WTC11 (cell line): Measurements from ENCODE around the gene MCOLN1. TPM values are rescaled to one million over a fixed set of nuclear protein-coding genes. Genes with fewer than 3 reads are reported as not detected.

Experiments used
- ATAC-seq: fragments of 200-7000 bp; cut with Tn5 transposase; 2 replicates; pipeline ENCODE4 v1.10.0; 2021; ENCODE audit warnings: mild to moderate bottlenecking, moderate library complexity
- CTCF ChIA-PET: fragments of 300-600 bp; sonication (Branson Sonifier 250); formaldehyde crosslinking; loops from one replicate; lab custom pipeline; 2021; ENCODE audit warnings: antibody characterized with exemption; lab: Charles Lee
- POLR2A ChIA-PET: fragments of 350-600 bp; sonication (Branson Sonifier 250); formaldehyde crosslinking; loops from one replicate; lab custom pipeline; 2021; ENCODE audit warnings: antibody characterized with exemption; lab: Charles Lee
- DNase-seq: peaks from one replicate; pipeline ENCODE4 v3.0.0; 2021; ENCODE audit warnings: low spot score
- H3K27ac Mint-ChIP-seq: 2 replicates; pipeline ENCODE4 v1.8.0; 2021; ENCODE audit warnings: mixed read lengths
- H3K27me3 Mint-ChIP-seq: 2 replicates; pipeline ENCODE4 v1.8.0; 2021; ENCODE audit warnings: low read depth, mild to moderate bottlenecking, moderate library complexity, mixed read lengths
- H3K36me3 Mint-ChIP-seq: 2 replicates; pipeline ENCODE4 v1.8.0; 2021; ENCODE audit warnings: mixed read lengths
- H3K4me1 Mint-ChIP-seq: 2 replicates; pipeline ENCODE4 v1.8.0; 2022; ENCODE audit warnings: mixed read lengths
- H3K4me3 Mint-ChIP-seq: 2 replicates; pipeline ENCODE4 v1.8.0; 2021; ENCODE audit warnings: mild to moderate bottlenecking, moderate library complexity, mixed read lengths
- H3K9me3 Mint-ChIP-seq: 2 replicates; pipeline ENCODE4 v1.8.0; 2021; ENCODE audit warnings: mixed read lengths
- GTF2I ChIP-seq: fragments of 250-450 bp; sonication (Bioruptor Pico); conservative IDR thresholded peaks from 2 replicates; pipeline ENCODE4 v1.4.0; 2021; ENCODE audit warnings: mild to moderate bottlenecking
- KAT7 ChIP-seq: sonication (generic); formaldehyde crosslinking; IDR thresholded peaks from 2 replicates; pipeline ENCODE4 v1.8.1; 2023; ENCODE audit warnings: missing genetic modification reagents, mild to moderate bottlenecking, borderline replicate concordance
- MYBL2 ChIP-seq: sonication (generic); formaldehyde crosslinking; IDR thresholded peaks from 2 replicates; pipeline ENCODE4 v1.8.1; 2023; ENCODE audit warnings: mild to moderate bottlenecking, moderate library complexity, missing genetic modification reagents
- NR1H2 ChIP-seq: sonication (generic); formaldehyde crosslinking; IDR thresholded peaks from 2 replicates; pipeline ENCODE4 v1.9.0; 2021; ENCODE audit warnings: mild to moderate bottlenecking, moderate library complexity, missing genetic modification reagents
- RELA ChIP-seq: sonication (generic); formaldehyde crosslinking; IDR thresholded peaks from 2 replicates; pipeline ENCODE4 v1.8.1; 2022; ENCODE audit warnings: missing genetic modification reagents, mild to moderate bottlenecking, borderline replicate concordance
- ZNF396 ChIP-seq: fragments of 250-450 bp; sonication (Bioruptor Pico); IDR thresholded peaks from 2 replicates; pipeline ENCODE4 v1.8.0; 2021; ENCODE audit warnings: mild to moderate bottlenecking, moderate library complexity, borderline replicate concordance
- ZNF671 ChIP-seq: fragments of 250-450 bp; sonication (Bioruptor Pico); IDR thresholded peaks from 2 replicates; pipeline ENCODE4 v1.8.0; 2021; ENCODE audit warnings: mild to moderate bottlenecking
- total RNA-seq: library from RNA; stranded (reverse); gene quantifications from 3 replicates; pipeline ENCODE4 v1.2.3, GENCODE V29; 2021
- TF ChIP-seq, protein P1 (sequence below): sonication (generic); formaldehyde crosslinking; conservative IDR thresholded peaks from 2 replicates; pipeline ENCODE4 v1.8.1; 2022; ENCODE audit warnings: mild to moderate bottlenecking, missing genetic modification reagents
- TF ChIP-seq, protein P2 (sequence below): sonication (generic); formaldehyde crosslinking; IDR thresholded peaks from 2 replicates; pipeline ENCODE4 v1.8.0; 2022; ENCODE audit warnings: missing genetic modification reagents
- TF ChIP-seq, protein P3 (sequence below): sonication (generic); formaldehyde crosslinking; IDR thresholded peaks from 2 replicates; pipeline ENCODE4 v1.8.1; 2022; ENCODE audit warnings: low read depth, missing genetic modification reagents, borderline replicate concordance
- TF ChIP-seq, protein P4 (sequence below): sonication (generic); formaldehyde crosslinking; IDR thresholded peaks from 2 replicates; pipeline ENCODE4 v1.8.0; 2022; ENCODE audit warnings: mild to moderate bottlenecking, missing genetic modification reagents
- TF ChIP-seq, protein P5 (sequence below): sonication (generic); formaldehyde crosslinking; IDR thresholded peaks from 2 replicates; pipeline ENCODE4 v1.8.0; 2022; ENCODE audit warnings: mild to moderate bottlenecking, missing genetic modification reagents
- TF ChIP-seq, protein P6 (sequence below): fragments of 250-450 bp; sonication (Bioruptor Pico); conservative IDR thresholded peaks from 2 replicates; pipeline ENCODE4 v1.9.0; 2021; ENCODE audit warnings: mild to moderate bottlenecking

MCOLN1 gene
- total RNA-seq, 1 experiment from 2014 or later: 19.7 TPM

DNA sequence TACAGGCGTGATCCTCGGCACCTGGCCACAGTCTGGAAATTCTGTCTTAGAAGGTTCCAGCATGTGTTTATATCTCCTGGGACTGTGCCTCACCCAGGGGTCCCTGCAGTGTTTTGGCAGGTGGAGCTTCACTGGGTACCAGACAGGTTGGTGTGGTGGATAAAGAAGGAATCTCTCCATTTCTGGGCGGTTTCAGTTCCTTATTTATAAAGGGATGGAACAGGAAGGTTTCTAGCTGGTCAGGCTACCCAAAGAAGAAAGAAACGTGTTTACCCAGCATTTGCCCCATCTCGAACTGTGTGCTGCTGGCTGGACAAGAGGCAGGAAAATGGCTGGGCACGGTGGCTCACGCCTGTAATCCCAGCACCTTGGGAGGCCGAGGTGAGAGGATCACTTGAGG, 22.9 kb downstream of the MCOLN1 start (continued):
- TF ChIP-seq KAT7 (CRISPR knock-in tag): no peak

DNA sequence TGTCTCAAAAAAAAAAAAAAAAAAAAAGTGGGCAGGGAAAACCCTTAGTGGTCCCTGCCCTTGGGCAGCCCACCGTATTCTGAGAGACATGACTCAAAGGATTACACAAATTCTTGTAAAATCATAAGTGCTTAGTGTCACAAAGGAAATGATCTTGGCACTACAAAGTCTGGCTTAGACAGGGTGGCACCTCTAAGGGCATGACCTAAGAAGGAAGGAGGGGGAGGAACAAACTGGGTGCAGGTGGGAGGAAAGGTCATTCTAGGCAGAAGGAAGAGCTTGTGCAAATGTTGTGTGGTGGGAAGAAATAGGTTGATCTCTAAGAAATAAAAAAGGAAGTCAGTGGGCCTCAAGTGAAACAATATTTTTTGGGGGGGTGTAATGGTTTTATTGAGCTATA, 23.5 kb downstream of the MCOLN1 start:
- ChIA-PET CTCF (interaction anchor here (0.7 kb wide), 1 partner anchor 9 kb away, joined by 3 read pairs; no protein-coding TSS in a partner anchor), POLR2A (no interaction called here)
- Mint-ChIP-seq H3K4me1 (peaks cover 5% of the 10 kb centered on the region), H3K27me3 (no peaks in the 10 kb centered on the region), H3K27ac (no peak overlapping the region), H3K36me3 (peaks cover 16% of the 10 kb centered on the region), H3K9me3 (no peaks in the 10 kb centered on the region), H3K4me3 (no peak overlapping the region)
- ATAC-seq (no peak), DNase-seq (no peak)
- TF ChIP-seq, protein P1, sequence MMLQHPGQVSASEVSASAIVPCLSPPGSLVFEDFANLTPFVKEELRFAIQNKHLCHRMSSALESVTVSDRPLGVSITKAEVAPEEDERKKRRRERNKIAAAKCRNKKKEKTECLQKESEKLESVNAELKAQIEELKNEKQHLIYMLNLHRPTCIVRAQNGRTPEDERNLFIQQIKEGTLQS (CRISPR knock-in tag): no peak
- TF ChIP-seq, protein P2, sequence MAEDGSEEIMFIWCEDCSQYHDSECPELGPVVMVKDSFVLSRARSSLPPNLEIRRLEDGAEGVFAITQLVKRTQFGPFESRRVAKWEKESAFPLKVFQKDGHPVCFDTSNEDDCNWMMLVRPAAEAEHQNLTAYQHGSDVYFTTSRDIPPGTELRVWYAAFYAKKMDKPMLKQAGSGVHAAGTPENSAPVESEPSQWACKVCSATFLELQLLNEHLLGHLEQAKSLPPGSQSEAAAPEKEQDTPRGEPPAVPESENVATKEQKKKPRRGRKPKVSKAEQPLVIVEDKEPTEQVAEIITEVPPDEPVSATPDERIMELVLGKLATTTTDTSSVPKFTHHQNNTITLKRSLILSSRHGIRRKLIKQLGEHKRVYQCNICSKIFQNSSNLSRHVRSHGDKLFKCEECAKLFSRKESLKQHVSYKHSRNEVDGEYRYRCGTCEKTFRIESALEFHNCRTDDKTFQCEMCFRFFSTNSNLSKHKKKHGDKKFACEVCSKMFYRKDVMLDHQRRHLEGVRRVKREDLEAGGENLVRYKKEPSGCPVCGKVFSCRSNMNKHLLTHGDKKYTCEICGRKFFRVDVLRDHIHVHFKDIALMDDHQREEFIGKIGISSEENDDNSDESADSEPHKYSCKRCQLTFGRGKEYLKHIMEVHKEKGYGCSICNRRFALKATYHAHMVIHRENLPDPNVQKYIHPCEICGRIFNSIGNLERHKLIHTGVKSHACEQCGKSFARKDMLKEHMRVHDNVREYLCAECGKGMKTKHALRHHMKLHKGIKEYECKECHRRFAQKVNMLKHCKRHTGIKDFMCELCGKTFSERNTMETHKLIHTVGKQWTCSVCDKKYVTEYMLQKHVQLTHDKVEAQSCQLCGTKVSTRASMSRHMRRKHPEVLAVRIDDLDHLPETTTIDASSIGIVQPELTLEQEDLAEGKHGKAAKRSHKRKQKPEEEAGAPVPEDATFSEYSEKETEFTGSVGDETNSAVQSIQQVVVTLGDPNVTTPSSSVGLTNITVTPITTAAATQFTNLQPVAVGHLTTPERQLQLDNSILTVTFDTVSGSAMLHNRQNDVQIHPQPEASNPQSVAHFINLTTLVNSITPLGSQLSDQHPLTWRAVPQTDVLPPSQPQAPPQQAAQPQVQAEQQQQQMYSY (CRISPR knock-in tag): no peak

DNA sequence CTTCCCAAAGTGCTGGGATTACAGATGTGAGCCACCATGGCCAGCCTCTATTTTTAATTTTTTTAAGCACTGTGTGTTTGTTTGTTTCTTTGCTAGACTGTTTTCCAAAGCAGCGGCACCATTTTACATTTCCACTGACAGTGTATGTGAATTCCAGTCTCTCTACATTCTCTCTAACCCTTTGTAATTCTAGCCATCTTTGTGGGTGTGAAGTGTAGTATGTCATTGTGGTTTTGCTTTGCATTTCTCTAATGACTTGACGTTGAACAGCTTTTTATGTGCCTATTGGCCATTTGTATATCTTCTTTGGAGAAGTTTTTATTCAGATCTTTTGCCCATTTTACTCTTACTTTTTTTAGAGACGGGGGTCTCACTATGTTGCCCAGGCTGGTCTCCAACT, 24.7 kb downstream of the MCOLN1 start:
- no peak overlapping the region for H3K27ac Mint-ChIP-seq
- peaks cover 8% of the 10 kb centered on the region for H3K4me1 Mint-ChIP-seq
- TF ChIP-seq, protein P3, sequence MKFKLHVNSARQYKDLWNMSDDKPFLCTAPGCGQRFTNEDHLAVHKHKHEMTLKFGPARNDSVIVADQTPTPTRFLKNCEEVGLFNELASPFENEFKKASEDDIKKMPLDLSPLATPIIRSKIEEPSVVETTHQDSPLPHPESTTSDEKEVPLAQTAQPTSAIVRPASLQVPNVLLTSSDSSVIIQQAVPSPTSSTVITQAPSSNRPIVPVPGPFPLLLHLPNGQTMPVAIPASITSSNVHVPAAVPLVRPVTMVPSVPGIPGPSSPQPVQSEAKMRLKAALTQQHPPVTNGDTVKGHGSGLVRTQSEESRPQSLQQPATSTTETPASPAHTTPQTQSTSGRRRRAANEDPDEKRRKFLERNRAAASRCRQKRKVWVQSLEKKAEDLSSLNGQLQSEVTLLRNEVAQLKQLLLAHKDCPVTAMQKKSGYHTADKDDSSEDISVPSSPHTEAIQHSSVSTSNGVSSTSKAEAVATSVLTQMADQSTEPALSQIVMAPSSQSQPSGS: no peak
- H3K4me3 Mint-ChIP-seq: no peak overlapping the region
- DNase-seq: no peak
- H3K27me3 Mint-ChIP-seq: peaks cover 5% of the 10 kb centered on the region; the same call in 1 of the 2 replicates
- ChIA-PET CTCF (no interaction called here), POLR2A (no interaction called here)
- no peaks in the 10 kb centered on the region for H3K9me3 Mint-ChIP-seq
- no peak for ATAC-seq
- peaks cover 16% of the 10 kb centered on the region for H3K36me3 Mint-ChIP-seq

DNA sequence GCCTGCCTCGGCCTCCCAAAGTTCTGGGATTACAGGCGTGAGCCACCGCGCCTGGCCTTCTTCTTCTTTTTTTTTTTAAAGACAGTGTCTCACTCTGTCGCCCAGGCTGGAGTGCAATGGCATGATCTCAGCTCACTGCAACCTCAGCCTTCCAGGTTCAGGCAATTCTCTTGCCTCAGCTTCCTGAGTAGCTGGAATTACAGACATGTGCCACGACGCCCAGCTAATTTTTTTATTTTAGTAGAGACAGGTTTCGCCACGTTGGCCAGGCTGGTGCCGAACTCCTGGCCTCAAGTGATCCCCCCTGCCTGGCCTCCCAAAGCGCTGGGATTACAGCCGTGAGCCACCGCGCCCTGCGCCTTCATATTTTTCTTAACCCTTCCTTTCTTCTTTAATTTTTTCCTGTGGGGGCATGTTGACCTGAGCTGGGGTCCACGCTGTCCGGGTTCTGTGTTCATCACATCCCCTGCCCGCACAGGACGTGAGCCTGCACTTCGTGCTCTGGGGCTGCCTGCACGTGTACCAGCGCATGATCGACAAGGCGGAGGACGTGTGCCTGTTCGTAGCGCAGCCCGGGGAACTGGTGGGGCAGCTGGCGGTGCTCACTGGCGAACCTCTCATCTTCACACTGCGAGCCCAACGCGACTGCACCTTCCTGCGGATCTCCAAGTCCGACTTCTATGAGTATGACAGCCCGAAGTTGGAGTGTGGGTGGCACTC, 27.2 kb downstream of the MCOLN1 start:
- Mint-ChIP-seq H3K36me3 (peaks cover 12% of the 10 kb centered on the region), H3K27me3 (peaks cover 5% of the 10 kb centered on the region; the same call in 1 of the 2 replicates), H3K4me1 (peaks cover 8% of the 10 kb centered on the region), H3K9me3 (no peaks in the 10 kb centered on the region), H3K27ac (no peak overlapping the region), H3K4me3 (no peak overlapping the region)
- TF ChIP-seq, protein P4, sequence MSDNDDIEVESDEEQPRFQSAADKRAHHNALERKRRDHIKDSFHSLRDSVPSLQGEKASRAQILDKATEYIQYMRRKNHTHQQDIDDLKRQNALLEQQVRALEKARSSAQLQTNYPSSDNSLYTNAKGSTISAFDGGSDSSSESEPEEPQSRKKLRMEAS (CRISPR knock-in tag): no peak
- TF ChIP-seq ZNF671 (CRISPR knock-in tag) (no peak), RELA (CRISPR knock-in tag) (no peak), NR1H2 (no peak), MYBL2 (CRISPR knock-in tag) (no peak), GTF2I (CRISPR knock-in tag) (no peak), ZNF396 (CRISPR knock-in tag) (no peak)
- TF ChIP-seq, protein P5, sequence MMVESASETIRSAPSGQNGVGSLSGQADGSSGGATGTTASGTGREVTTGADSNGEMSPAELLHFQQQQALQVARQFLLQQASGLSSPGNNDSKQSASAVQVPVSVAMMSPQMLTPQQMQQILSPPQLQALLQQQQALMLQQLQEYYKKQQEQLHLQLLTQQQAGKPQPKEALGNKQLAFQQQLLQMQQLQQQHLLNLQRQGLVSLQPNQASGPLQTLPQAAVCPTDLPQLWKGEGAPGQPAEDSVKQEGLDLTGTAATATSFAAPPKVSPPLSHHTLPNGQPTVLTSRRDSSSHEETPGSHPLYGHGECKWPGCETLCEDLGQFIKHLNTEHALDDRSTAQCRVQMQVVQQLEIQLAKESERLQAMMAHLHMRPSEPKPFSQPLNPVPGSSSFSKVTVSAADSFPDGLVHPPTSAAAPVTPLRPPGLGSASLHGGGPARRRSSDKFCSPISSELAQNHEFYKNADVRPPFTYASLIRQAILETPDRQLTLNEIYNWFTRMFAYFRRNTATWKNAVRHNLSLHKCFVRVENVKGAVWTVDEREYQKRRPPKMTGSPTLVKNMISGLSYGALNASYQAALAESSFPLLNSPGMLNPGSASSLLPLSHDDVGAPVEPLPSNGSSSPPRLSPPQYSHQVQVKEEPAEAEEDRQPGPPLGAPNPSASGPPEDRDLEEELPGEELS (CRISPR knock-in tag): no peak
- TF ChIP-seq, protein P6, sequence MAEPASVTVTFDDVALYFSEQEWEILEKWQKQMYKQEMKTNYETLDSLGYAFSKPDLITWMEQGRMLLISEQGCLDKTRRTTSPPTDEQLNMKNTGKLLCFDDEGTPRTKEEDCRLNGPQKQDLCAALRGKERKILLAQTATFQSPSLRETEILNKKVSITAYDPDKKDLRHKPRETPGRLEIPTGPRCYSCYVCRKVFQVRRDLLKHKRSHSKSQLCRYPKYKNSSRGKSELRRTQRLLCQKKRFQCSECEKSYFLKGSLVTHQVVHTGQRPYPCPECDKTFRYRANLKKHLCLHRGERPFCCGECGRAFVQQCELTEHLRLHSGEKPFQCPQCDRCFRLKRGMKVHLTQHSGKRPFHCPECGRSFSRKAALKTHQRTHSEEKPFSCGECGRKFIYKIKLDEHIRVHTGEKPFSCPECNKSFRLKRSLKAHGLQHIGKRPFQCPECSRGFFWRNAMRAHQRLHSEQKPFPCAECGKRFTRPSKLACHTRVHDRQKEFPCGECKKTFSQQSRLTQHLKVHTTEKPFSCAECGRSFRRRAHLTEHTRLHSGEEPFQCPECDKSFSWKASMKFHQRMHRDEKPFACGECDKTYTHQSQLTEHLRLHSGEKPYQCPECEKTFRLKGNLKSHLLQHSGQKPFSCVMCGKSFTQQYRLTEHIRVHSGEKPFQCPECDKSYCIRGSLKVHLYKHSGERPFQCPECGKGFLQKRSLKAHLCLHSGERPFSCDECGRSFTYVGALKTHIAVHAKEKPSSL (CRISPR knock-in tag): no peak
- ATAC-seq: no peak
- no peak for DNase-seq
- CTCF ChIA-PET: interaction anchor here (1.0 to 2.3 kb wide), 7 partner anchors 19 to 195 kb away, joined by 3 to 18 read pairs (median 5); partner anchors contain the start of gene TRAPPC5
- POLR2A ChIA-PET: no interaction called here
